Hindlimb muscle (tissue), 1 donor: Measurements from ENCODE around the gene STRN4. TPM values are rescaled to one million over a fixed set of nuclear protein-coding genes. Genes with fewer than 3 reads are reported as not detected.
A peak's percentile ranks its signal among the peaks of the same experiment; 100 is the strongest.

Experiments used
- DNase-seq: peaks from one replicate; pipeline ENCODE4 v3.0.0-alpha.2; 2013
- polyA plus RNA-seq: library from polyadenylated mRNA; unstranded; fragments of 120-200 nt; gene quantifications from one replicate; pipeline ENCODE4 v1.2.1, GENCODE V29; 2013; ENCODE audit not compliant: insufficient read length

Gene STRN4
- polyA plus RNA-seq, 1 donor: 54.8 TPM

DNA sequence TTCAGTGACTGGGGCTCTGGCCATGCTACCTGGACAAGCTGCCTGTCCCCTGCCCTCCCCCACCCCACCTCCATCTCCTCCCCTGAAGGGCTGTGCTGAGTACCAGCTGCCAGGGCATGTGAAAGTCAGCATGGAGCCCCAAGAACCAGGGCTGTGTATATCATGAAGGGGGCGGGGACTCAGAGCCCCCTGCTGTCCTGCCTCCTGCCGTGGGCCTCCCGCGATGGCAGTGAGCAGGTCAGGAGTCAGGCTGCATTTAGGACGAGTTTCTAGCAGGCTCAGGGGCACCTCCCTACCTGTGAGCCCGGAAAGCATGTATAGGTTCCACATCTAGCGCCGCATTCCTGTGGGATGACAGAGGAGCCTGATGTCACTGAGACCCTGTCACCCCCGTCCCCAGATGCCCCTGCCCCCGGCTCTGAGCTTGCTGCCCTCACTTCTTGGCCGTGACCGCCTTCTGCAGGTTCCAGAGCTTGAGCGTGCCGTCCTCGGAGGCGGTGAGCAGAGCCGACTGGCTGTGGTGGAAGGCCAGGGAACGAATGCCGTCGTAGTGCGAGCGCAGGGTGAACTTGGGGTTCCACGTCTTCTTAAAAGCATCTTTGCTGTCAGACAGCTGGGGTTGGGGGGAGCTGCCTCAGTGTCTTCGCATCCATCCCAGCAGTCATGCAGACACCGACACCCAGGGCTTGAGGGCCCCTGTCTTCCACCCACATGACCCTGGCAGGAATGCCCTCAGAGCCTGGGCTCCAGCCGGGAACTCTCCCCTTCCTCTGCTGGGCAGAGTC is 21.0 kb downstream of the STRN4 start:
- DNase-seq: no peak

GRCh38 chr19:46724468-46724867 is 21.8 kb downstream of the STRN4 start:
- DNase-seq: no peak

DNA sequence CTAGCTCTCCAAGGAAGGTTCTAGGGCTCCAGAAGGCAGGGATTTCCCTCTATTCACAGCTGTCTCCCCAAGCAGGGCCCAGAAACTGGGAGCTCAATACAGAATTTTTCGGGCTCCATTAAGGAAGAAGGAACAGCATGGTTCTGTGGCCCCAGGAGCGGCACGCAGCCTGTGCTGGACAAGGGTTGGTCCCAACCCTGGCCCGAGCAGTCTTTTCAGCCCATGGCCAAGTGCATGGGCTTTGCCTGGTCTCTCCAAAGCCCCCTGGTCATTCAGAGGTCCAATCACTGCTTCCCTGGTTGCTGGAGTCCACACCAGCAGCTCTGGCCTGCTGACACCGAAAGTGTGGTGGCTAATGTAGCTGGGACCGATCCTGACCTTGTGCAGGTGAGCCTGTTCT is 22.8 kb downstream of the STRN4 start:
- DNase-seq: no peak

DNA sequence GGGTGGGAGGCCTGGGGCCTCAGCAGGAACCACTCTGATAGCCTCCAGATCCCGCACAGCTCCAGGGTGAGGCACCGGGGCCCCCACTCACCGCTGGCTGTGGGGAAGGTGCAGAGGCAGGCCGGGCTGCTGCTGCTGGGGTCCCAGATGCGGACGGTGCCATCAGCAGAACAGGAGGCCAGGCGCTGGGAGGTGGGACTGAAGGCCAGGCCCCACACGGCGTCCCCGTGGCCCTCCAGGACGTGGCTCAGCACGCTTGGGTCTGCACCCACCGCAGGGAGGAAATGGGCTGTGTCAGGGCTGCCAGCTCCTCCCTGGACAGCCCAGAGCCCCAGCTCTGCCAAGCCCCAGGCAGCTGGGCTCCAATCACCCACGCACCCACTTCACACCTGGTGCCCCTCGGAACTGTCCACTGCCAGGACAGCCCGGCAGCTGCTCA is 23.2 kb downstream of the STRN4 start:
- DNase-seq: no peak

- DNase-seq: no peak
Measured at GRCh38 chr19:46722421-46723022, 23.7 kb downstream of the STRN4 start.

DNA sequence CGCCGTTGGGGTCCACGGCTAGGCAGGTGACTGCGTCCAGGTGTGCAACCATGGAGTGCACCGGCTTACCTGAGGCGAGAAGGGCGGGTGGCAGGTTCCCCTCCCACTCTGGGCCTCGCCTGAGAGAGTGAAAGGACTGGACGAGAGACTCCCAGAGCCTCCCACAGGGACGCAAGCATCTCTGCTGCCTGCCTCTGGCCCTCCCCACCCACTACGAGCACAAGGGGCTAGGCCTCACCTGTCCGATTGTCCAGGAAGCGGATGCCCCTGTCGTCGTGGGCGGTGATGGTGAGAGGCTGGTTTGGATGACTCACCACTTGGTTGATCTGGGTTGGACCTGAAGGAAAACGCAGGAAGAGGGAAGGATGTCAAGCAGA is 24.3 kb downstream of the STRN4 start:
- DNase-seq: no peak

GRCh38 chr19:46721269-46722003 is 24.8 kb downstream of the STRN4 start:
- no peak for DNase-seq

DNA sequence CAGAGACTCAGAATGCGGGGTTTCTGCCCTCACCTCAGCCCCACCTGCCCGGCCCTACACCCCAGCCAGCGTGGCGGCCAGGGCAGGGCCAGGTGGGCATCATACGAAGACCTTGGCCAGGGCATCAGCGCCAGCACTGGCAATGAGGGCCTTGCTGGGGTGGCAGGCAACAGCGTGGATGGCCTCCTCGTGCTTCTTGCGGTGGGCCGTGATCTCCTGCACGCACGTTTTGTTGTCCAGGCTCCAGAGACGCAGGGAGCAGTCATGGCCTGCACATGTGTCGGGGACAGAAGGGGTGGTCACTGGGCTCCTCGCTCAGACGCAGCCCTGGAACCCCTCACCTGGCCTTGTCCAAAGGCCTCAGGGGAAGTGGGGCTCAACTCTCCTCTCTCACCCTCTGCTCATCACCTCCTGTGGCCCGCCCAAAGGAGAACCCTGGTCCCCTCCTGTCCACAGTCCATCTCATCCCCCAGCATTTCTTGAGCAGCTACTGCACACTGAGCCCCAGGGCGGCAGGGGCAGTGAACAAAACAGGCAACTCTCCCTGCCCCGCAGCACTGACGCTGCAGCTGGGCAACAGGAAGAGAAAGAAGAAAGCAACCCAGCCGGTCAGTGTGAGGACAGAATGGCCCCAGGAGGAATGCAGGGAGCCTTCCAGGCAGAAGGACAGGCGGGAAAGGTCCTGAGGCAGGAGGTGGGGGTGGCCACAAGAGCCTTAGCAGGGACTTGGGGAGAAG is 25.6 kb downstream of the STRN4 start:
- DNase-seq: no peak

DNA sequence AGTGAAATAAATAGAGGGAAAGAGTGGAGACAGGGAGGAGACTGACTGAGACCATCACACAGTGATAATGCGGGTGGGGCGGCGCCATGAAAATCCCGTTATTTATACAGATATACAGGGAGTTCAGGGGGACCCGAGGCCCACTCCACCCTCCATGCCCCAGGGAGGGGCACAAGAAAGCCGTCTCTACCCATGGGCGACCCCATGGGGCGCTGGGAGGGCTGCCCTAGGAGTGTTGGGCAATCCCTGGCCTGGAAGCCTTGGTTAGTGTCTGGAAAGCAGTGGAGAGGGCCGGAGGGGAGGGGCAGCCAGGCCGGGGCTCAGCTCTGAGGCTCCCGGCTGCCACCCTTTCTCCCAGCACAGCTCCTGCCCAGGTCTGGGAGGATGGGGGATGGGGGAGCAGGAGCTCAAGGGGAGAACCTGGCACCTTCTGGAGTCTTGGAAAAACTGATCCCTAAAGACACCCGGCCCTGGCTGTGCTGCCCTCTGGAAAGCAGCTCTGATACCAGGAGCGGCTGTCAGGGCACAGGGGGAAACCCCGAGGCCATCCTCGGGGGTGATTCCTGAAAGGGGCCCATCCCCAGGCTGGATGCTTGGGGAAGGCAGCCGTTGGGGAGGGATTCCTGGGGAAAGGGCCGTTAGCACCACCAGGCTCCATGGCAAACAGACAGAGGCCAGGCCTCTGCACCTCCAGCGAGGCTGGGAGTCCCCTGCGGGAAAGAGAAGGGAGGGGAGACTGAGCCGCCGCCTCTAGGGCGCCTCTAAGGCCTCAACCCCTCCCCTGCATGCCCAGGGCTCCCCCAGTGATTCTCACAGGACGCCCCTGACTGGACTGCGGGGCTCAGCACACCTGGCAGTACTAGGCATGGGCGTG is 26.4 kb downstream of the STRN4 start:
- DNase-seq: no peak

GRCh38 chr19:46718934-46719622 is 27.2 kb downstream of the STRN4 start:
- DNase-seq: no peak

DNA sequence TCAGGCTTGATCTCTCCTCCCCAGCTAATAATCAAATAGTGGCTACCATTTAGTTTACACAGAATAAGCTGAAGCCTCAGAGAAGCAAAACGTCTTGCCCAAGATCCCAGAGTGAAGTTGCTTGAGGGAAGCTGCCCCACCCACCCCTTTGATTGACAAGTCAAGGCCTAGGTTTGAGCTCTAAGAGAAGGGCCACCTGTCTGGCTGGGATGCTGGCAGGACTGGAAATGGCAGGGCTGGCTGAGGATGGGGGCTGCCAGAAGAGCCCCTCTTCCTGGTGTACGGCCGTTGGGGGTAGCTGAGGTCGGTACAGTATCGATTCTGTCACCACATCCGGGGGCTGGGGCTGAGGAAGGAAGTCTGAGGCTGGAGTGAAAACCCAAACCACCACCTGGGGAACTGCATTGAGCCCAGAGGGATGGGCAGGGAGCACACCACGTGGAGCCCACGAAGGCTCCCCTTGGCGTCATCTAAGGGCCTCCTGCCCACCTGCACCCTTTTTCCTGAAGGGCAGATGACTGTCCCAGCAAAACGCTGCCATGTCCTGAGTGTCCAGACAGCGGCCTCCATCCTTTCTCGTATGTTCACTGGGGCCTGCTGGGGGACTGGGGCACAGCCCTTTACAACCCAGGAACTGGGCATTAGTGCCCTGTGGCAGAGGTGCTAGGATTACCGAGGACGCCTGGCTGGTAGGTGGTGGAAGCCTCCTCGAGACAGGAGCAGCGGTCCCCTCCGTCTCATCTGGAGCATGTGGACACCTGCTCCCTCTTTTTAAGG is 27.9 kb downstream of the STRN4 start:
- DNase-seq: no peak

GRCh38 chr19:46717716-46718143 is 28.5 kb downstream of the STRN4 start:
- no peak for DNase-seq

DNA sequence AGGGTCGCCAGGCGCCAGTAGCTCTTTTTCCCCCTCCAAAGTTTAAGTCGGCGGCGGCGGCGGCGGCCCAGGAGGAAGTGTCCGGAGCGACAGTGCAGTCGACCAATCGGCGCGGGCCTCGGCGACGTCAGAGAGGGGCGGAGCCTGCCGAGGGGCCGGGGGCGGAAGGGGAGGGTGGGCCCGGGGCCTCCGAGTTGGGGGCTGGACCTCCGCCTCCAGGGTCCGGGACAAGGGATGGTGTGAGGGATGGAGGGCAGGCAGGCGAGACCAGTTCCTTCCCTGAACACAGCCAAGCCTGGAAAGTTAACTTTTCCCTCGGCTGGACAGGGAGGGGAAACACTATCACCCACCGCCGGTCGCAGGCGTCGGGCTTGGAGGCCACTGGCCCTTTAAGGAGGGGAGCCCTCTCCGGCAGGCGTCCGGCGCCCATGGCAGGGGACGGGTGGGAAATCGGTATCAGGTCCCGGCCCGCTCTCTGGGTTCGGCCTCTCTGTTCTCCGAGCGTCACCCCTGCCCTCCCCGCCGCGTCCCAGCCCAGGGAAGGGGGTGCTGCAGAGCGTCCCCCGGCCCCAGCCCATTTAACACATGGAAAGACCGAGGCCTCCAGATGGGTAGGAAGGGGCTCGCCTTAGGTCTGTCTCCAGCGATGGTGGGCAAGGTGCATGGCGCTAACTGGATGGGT is 29.1 kb downstream of the STRN4 start, which contains the start of gene PRKD2:
Gene PRKD2, minus strand, starts transcription at position 81 of the 682 bp plus-strand sequence. CDS start 744 bp downstream, outside the sequence.
- DNase-seq: peak; percentile 91

DNA sequence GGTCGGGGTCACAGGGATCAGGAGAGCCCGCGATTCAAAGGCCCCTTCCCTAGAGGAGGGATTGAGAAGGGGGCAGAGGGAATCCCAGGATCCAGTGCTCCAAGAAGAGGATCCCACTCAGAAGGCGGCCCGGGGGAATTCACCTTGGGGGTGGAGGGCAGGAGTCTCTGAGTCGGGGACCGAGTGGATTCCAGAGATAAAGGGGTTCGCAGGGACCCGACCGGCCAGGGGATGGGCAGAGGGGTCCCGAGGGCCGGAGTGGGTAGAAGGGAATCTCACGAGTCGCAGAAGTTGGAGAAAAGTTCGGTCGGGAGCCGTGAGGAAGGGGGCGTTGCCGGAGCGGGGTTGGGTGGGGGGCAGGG is 29.6 kb downstream of the STRN4 start:
- DNase-seq: no peak

DNA sequence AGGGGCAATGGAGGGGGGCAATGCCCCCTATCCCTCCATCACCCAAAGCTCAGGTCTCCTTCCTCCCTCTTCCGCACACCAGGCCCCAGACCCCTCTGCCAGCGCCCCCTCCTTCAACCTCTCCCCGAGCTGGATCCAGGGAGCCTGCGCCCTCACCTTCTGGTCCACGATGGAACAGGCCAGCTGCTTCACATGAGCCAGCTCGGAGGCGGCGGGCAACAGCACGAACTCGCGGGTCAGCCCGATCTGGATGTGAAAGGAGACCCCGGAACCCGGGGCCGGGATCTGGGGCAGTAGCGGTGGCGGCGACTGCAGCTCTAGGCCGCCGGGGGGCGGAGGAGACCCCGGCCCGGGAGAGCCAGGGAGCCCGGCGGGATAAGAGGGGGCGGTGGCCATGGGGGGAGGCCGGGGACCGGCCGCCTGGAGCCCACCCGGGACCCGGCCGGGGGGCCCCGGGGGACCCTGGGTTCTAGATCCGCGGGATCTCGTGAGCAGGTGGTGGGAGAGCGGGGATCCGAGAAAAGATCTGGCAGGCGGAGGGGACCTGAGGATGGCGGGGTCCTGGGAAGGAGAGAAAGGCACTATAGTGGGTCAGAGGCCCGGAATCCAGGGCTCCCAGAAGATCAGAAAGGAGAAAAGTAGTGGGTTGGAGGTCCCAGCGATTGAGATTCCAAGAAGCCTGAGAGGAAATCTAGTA is 30.1 kb downstream of the STRN4 start:
- no peak for DNase-seq

- no peak for DNase-seq
Measured at GRCh38 chr19:46715620-46715974, 30.7 kb downstream of the STRN4 start.

- no peak for DNase-seq
Measured at GRCh38 chr19:46714444-46715106, 31.7 kb downstream of the STRN4 start.

DNA sequence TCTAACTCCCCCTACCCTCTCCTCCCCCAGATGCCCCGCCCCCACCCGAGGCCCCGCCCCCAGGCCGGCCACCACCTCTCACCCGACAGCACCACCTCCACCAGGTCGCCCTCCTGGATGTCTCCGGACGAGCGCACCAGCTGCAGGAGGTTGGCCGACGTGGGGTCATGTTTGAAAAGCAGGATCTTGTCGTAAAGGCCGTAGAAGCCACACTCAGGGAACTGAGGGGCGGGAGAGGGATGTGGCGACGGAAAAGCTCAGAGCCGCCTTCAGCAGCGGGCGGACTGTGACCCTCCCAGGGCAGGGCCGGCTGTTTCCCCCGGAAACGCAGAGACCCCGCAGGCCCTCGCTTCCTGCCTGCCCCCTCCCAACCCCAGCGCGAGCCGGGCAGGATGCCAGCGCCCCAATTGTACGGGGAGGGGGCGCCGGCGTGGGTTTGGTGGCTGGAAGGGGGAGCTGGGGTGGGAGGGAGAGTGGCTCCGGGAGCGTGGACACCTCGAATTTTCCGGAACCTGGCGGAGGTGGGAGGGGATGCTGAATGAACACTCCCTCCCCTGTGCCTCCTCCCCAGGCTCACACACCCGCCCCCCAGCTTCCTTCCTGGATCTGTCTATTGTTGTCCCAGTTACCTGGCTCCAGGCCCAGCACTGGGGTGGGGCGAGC is 32.3 kb downstream of the STRN4 start:
- peak; percentile 90 for DNase-seq
